Trophoblast cell (in vitro differentiated cells and primary cell): Measurements from ENCODE around the gene OR5AL1. TPM values are rescaled to one million over a fixed set of nuclear protein-coding genes. Genes with fewer than 3 reads are reported as not detected.
A peak's percentile ranks its signal among the peaks of the same experiment; 100 is the strongest.

Source experiments
- DNase-seq, 2 donors: peaks; one replicate each; pipeline ENCODE4 v3.0.0-alpha.2; 2016
- H2AFZ ChIP-seq: 2 replicates; pipeline ENCODE4 v1.6.1; 2013; ENCODE audit warnings: low read length, moderate library complexity, mild to moderate bottlenecking; ENCODE audit not compliant: insufficient read depth, poor library complexity
- H2AK5ac ChIP-seq: 2 replicates; pipeline ENCODE4 v1.6.1; 2013; ENCODE audit warnings: mild to moderate bottlenecking, low read length
- H2BK120ac ChIP-seq: 2 replicates; pipeline ENCODE4 v1.6.1; 2013; ENCODE audit warnings: low read length, mild to moderate bottlenecking, moderate library complexity; ENCODE audit not compliant: insufficient read depth, poor library complexity
- H2BK12ac ChIP-seq: 2 replicates; pipeline ENCODE4 v1.6.1; 2013; ENCODE audit warnings: mild to moderate bottlenecking, low read length, moderate library complexity
- H2BK5ac ChIP-seq: 2 replicates; pipeline ENCODE4 v1.6.1; 2013; ENCODE audit warnings: low read length, low read depth, moderate library complexity, mild to moderate bottlenecking; ENCODE audit not compliant: poor library complexity
- H3K14ac ChIP-seq: 2 replicates; pipeline ENCODE4 v1.6.1; 2013; ENCODE audit warnings: mild to moderate bottlenecking, low read length
- H3K18ac ChIP-seq: 2 replicates; pipeline ENCODE4 v1.6.1; 2013; ENCODE audit warnings: mild to moderate bottlenecking, low read length
- H3K23ac ChIP-seq: 2 replicates; pipeline ENCODE4 v1.6.1; 2013; ENCODE audit warnings: low read length
- H3K27ac ChIP-seq: 2 replicates; pipeline ENCODE4 v1.5.1; 2013; ENCODE audit warnings: low read depth, mild to moderate bottlenecking, inconsistent platforms, low read length, moderate library complexity
- H3K27me3 ChIP-seq: 2 replicates; pipeline ENCODE4 v1.6.1; 2013; ENCODE audit warnings: inconsistent platforms, mild to moderate bottlenecking, low read length, moderate library complexity; ENCODE audit not compliant: insufficient read depth
- H3K36me3 ChIP-seq, 2 experiments: 1 replicate in 1 of 2; 2 replicates in 1 of 2; pipeline ENCODE4 v1.6.1; 2013; ENCODE audit warnings: low read length in 2 of 2, mild to moderate bottlenecking in 2 of 2, moderate library complexity in 1 of 2; ENCODE audit not compliant: insufficient read depth in 2 of 2, control insufficient read depth in 1 of 2
- H3K4ac ChIP-seq: 2 replicates; pipeline ENCODE4 v1.6.1; 2013; ENCODE audit warnings: low read depth, mild to moderate bottlenecking, low read length, moderate library complexity
- H3K4me1 ChIP-seq, 2 experiments: 1 replicate in 1 of 2; 2 replicates in 1 of 2; pipeline ENCODE4 v1.6.1; 2013; ENCODE audit warnings: low read length in 2 of 2, mild to moderate bottlenecking in 2 of 2, moderate library complexity in 1 of 2; ENCODE audit not compliant: insufficient read depth in 2 of 2, control insufficient read depth in 1 of 2
- H3K4me2 ChIP-seq: 2 replicates; pipeline ENCODE4 v1.6.1; 2013; ENCODE audit warnings: inconsistent platforms, mild to moderate bottlenecking, low read length, moderate library complexity
- H3K4me3 ChIP-seq: 2 replicates; pipeline ENCODE4 v1.5.1; 2013; ENCODE audit warnings: mild to moderate bottlenecking, low read depth, low read length, inconsistent platforms
- H3K79me1 ChIP-seq: one replicate; pipeline ENCODE4 v1.6.1; 2013; ENCODE audit warnings: low read length
- H3K79me2 ChIP-seq: 2 replicates; pipeline ENCODE4 v1.6.1; 2013; ENCODE audit warnings: low read length, mild to moderate bottlenecking; ENCODE audit not compliant: control insufficient read depth, insufficient read depth, poor library complexity
- H3K9ac ChIP-seq: 2 replicates; pipeline ENCODE4 v1.6.1; 2013; ENCODE audit warnings: mild to moderate bottlenecking, low read length
- H3K9me3 ChIP-seq: 2 replicates; pipeline ENCODE4 v1.6.1; 2013; ENCODE audit warnings: low read depth, mild to moderate bottlenecking, control low read depth, inconsistent platforms, low read length; ENCODE audit not compliant: insufficient read depth
- H4K12ac ChIP-seq: 2 replicates; pipeline ENCODE4 v1.6.1; 2013; ENCODE audit warnings: low read depth, mild to moderate bottlenecking, low read length, moderate library complexity
- H4K8ac ChIP-seq: 2 replicates; pipeline ENCODE4 v1.6.1; 2013; ENCODE audit warnings: low read depth, mild to moderate bottlenecking, low read length, moderate library complexity
- H4K91ac ChIP-seq: one replicate; pipeline ENCODE4 v1.6.1; 2013; ENCODE audit warnings: low read depth, mild to moderate bottlenecking, low read length, moderate library complexity
- WGBS: extraction: QIAGEN DNeasy Blood & Tissue Kit; methylation state at CpG from one replicate; pipeline ENCODE4 v1.1.7; 2013; ENCODE audit warnings: missing lambda C conversion rate; ENCODE audit not compliant: insufficient read length, insufficient coverage; ENCODE audit errors: extremely low coverage; 5-methylcytosine and 5-hydroxymethylcytosine counted together
- polyA plus RNA-seq: library from polyadenylated mRNA; stranded (reverse); fragments of 200-250 nt; gene quantifications from 2 replicates; pipeline ENCODE4 v1.2.3, GENCODE V29; 2013

OR5AL1 gene
- polyA plus RNA-seq = not detected in 2 replicates

DNA sequence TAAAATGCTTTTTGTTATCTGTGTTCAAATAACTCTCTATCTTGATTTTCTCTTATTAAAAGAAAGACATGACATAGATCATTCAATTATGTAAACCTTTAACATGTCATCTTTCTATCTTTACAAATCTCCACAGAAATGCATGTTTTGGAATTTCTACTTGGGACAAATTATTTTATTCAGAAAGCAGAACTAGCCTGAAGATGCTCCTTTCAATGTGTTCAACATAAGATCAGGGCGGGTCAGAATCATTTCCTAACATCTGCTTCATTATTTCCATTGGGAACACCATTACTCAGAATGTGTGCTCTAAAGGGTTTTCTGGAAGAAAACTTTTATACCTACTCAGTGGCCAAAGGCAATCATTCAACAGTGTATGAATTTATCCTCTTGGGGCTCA lies at the start of gene OR5AL1:
TSS of gene OR5AL1 (plus strand) at position 301 of the 400 bp plus-strand sequence.
- H4K8ac ChIP-seq = no peak within 1 kb of the TSS
- no CpG with 5 or more reads among the region's 1 CpG for WGBS
- DNase-seq = no peak

DNA sequence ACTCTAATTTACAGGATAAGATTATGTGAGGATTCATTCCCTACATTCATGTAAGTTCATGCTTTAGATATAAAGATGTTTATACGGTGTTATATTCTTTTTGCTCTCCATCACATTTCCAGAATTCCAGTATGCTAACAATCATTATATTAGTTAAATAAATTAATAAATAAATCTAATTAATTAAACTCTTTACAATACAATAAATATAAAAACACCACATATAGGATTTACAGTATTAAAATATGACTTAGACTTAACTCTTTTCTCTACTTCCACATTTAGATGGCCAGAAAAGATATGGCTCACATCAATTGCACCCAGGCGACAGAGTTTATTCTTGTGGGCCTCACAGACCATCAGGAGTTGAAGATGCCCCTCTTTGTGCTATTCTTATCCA lies 37.2 kb upstream of the OR5AL1 start, which contains the start of gene OR8U1:
TSS of gene OR8U1 (plus strand) at position 301 of the 400 bp plus-strand sequence. CDS start at position 301, 0 bp downstream.
- no peak within 1 kb of the TSS for H4K12ac ChIP-seq
- H2BK120ac ChIP-seq = no peak within 1 kb of the TSS
- H3K4ac ChIP-seq = no peak within 1 kb of the TSS
- no peak within 1 kb of the TSS for H3K18ac ChIP-seq
- no peak within 1 kb of the TSS for H4K91ac ChIP-seq
- H3K4me1 ChIP-seq = no peaks in the 10 kb centered on the region
- H3K27ac ChIP-seq = no peak within 1 kb of the TSS
- no peak within 1 kb of the TSS for H3K4me3 ChIP-seq
- no peak within 1 kb of the TSS for H2BK12ac ChIP-seq
- no peak within 1 kb of the TSS for H3K9ac ChIP-seq
- H3K27me3 ChIP-seq = no peaks in the 10 kb centered on the region
- H3K9me3 ChIP-seq = peaks cover 2% of the 10 kb centered on the region
- no peak for DNase-seq
- WGBS = no CpG with 5 or more reads among the region's 2 CpGs
- H2AFZ ChIP-seq = no peak within 1 kb of the TSS
- no peak within 1 kb of the TSS for H4K8ac ChIP-seq
- H3K23ac ChIP-seq = peak within 1 kb of the TSS; percentile 0
- H3K14ac ChIP-seq = no peak within 1 kb of the TSS
- no peaks in the 10 kb centered on the region for H3K79me2 ChIP-seq
- H3K79me1 ChIP-seq = no peaks in the 10 kb centered on the region
- H2BK5ac ChIP-seq = no peak within 1 kb of the TSS
- H3K36me3 ChIP-seq = no peaks in the 10 kb centered on the region
- no peak within 1 kb of the TSS for H3K4me2 ChIP-seq
- no peak within 1 kb of the TSS for H2AK5ac ChIP-seq

More for the DNA sequence above, at the start of gene OR5AL1:
- Histone ChIP-seq H3K36me3 (no peaks in the 10 kb centered on the region), H3K4ac (no peak within 1 kb of the TSS), H3K27me3 (no peaks in the 10 kb centered on the region), H3K9ac (no peak within 1 kb of the TSS), H3K18ac (no peak within 1 kb of the TSS), H2BK5ac (no peak within 1 kb of the TSS), H2AK5ac (no peak within 1 kb of the TSS), H2BK12ac (no peak within 1 kb of the TSS), H3K9me3 (peaks cover 1% of the 10 kb centered on the region), H3K23ac (no peak within 1 kb of the TSS), H3K79me1 (no peaks in the 10 kb centered on the region), H3K4me1 (no peaks in the 10 kb centered on the region), H2AFZ (no peak within 1 kb of the TSS), H3K27ac (no peak within 1 kb of the TSS), H3K14ac (no peak within 1 kb of the TSS), H3K4me2 (no peak within 1 kb of the TSS), H4K12ac (no peak within 1 kb of the TSS), H2BK120ac (no peak within 1 kb of the TSS), H4K91ac (no peak within 1 kb of the TSS), H3K79me2 (no peaks in the 10 kb centered on the region), H3K4me3 (no peak within 1 kb of the TSS)

DNA sequence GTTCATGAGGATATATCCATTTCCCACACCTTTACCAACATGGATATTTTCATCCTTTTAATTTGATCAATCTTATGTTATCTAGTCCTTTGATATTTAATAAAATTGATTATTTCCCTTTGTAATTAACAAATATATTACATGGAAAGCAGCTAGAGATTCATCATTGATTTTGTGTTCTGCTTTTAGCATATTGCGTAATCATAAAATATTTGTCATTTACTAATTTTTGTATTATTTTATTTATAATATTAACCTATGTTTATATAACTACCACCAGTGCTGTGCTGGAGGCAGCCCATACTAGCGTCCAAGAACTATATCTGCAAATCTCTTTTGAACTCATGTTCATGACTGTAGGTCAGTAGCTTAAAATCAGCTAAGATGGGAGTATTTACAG lies 32.4 kb upstream of the OR5AL1 start:
- no peak overlapping the region for H3K4me3 ChIP-seq
- H4K91ac ChIP-seq = no peak overlapping the region

DNA sequence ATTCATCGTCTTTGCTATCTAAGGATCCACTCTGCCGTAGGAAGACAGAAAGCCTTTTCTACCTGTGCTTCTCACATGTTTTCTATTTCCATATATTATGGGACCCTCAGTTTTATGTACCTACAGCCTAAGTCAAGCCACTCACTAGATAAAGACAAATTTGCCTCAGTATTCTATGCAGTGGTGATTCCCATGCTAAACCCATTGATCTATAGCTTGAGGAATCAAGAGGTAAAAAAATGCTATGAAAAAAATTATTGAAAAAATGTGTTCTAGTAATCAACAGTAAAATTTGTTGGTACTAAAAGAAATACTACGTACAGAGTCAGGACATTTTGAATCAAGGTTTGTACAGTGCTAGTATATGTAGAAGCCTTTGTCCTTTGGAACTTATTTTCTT lies 18.1 kb upstream of the OR5AL1 start:
- no peaks in the 10 kb centered on the region for H3K4me1 ChIP-seq
- H2BK12ac ChIP-seq = no peak overlapping the region
- no peak overlapping the region for H3K14ac ChIP-seq
- no peak overlapping the region for H4K12ac ChIP-seq
- no peak overlapping the region for H2AK5ac ChIP-seq
- no peak overlapping the region for H3K4me2 ChIP-seq
- no peaks in the 10 kb centered on the region for H3K79me2 ChIP-seq
- no peak overlapping the region for H2AFZ ChIP-seq
- no peak overlapping the region for H3K4ac ChIP-seq
- H4K8ac ChIP-seq = no peak overlapping the region
- H3K23ac ChIP-seq = no peak overlapping the region
- no peaks in the 10 kb centered on the region for H3K79me1 ChIP-seq
- H3K27ac ChIP-seq = no peak overlapping the region
- no peak overlapping the region for H4K91ac ChIP-seq
- H2BK120ac ChIP-seq = no peak overlapping the region
- H3K27me3 ChIP-seq = no peaks in the 10 kb centered on the region
- DNase-seq = no peak
- H3K4me3 ChIP-seq = no peak overlapping the region
- H3K9me3 ChIP-seq = no peaks in the 10 kb centered on the region
- H3K18ac ChIP-seq = no peak overlapping the region
- H3K9ac ChIP-seq = no peak overlapping the region
- H3K36me3 ChIP-seq = no peaks in the 10 kb centered on the region
- H2BK5ac ChIP-seq = no peak overlapping the region
- WGBS = no CpG with 5 or more reads among the region's 3 CpGs

More for the DNA sequence above, 32.4 kb upstream of the OR5AL1 start:
- no peak overlapping the region for H2BK12ac ChIP-seq
- H2AK5ac ChIP-seq = no peak overlapping the region
- H3K9ac ChIP-seq = no peak overlapping the region
- no peak overlapping the region for H3K18ac ChIP-seq
- peaks cover 2% of the 10 kb centered on the region for H3K9me3 ChIP-seq
- H2BK5ac ChIP-seq = no peak overlapping the region
- H3K79me1 ChIP-seq = no peaks in the 10 kb centered on the region
- no peaks in the 10 kb centered on the region for H3K79me2 ChIP-seq
- no peak overlapping the region for H3K23ac ChIP-seq
- no peak for DNase-seq
- no peak overlapping the region for H3K4ac ChIP-seq
- no CpG with 5 or more reads among the region's 2 CpGs for WGBS
- H3K27me3 ChIP-seq = no peaks in the 10 kb centered on the region
- no peaks in the 10 kb centered on the region for H3K4me1 ChIP-seq
- H2AFZ ChIP-seq = no peak overlapping the region
- no peak overlapping the region for H3K27ac ChIP-seq
- no peak overlapping the region for H2BK120ac ChIP-seq
- no peak overlapping the region for H4K8ac ChIP-seq
- H3K14ac ChIP-seq = no peak overlapping the region
- H3K4me2 ChIP-seq = no peak overlapping the region
- H4K12ac ChIP-seq = no peak overlapping the region
- H3K36me3 ChIP-seq = no peaks in the 10 kb centered on the region
